ENCODE results near the gene PHACTR4.
"Not testable (repeated sequence)": the region's sequence is repeated elsewhere in the genome, so short reads cannot be mapped to it uniquely, and the experiment has no call there.

The PHACTR4 gene

GRCh38 chr1:28354121-28354520 lies 15.4 kb upstream of the PHACTR4 start:
- TF ChIP-seq CTCF (IDR thresholded peaks at IDR 0.05; ENCODE audit: low read depth, low read length, missing control alignments): no peak
- H3K4me3 ChIP-seq (replicated peaks; ENCODE audit: low read depth, low read length): no peak overlapping the region
- DNase-seq (ENCODE audit: extremely low read depth, low read depth): no peak

GRCh38 chr1:28358716-28359115 lies 10.8 kb upstream of the PHACTR4 start:
- no peak for TF ChIP-seq CTCF (IDR thresholded peaks at IDR 0.05; ENCODE audit: low read depth, low read length, missing control alignments)
- no peak overlapping the region for H3K4me3 ChIP-seq (replicated peaks; ENCODE audit: low read depth, low read length)
- DNase-seq (ENCODE audit: extremely low read depth, low read depth): no peak

GRCh38 chr1:28359592-28360239 lies 9.8 kb upstream of the PHACTR4 start:
- no peak for DNase-seq (ENCODE audit: extremely low read depth, low read depth)
- H3K4me3 ChIP-seq (replicated peaks; ENCODE audit: low read depth, low read length): no peak overlapping the region
- peak; percentile 68 for TF ChIP-seq CTCF (IDR thresholded peaks at IDR 0.05; ENCODE audit: low read depth, low read length, missing control alignments)

- no peak for DNase-seq (ENCODE audit: extremely low read depth, low read depth)
- no peak for TF ChIP-seq CTCF (IDR thresholded peaks at IDR 0.05; ENCODE audit: low read depth, low read length, missing control alignments)
Measured at GRCh38 chr1:28364888-28365287, 4.7 kb upstream of the PHACTR4 start.

GRCh38 chr1:28365864-28366263 lies 3.7 kb upstream of the PHACTR4 start:
- H3K4me3 ChIP-seq (replicated peaks; ENCODE audit: low read depth, low read length): no peak overlapping the region
- no peak for DNase-seq (ENCODE audit: extremely low read depth, low read depth)

More at GRCh38 chr1:28364888-28365287, 4.7 kb upstream of the PHACTR4 start:
- no peak overlapping the region for H3K4me3 ChIP-seq (replicated peaks; ENCODE audit: low read depth, low read length)

GRCh38 chr1:28368608-28369007 lies 932 bp upstream of the PHACTR4 start:
- H3K4me3 ChIP-seq (replicated peaks; ENCODE audit: low read depth, low read length); DNase-seq (ENCODE audit: extremely low read depth, low read depth): not testable (repeated sequence)

More at GRCh38 chr1:28365864-28366263, 3.7 kb upstream of the PHACTR4 start:
- TF ChIP-seq CTCF (IDR thresholded peaks at IDR 0.05; ENCODE audit: low read depth, low read length, missing control alignments): no peak

GRCh38 chr1:28370239-28371009 lies 884 bp downstream of the PHACTR4 start:
- no peak for DNase-seq (ENCODE audit: extremely low read depth, low read depth)
- no peak for TF ChIP-seq CTCF (IDR thresholded peaks at IDR 0.05; ENCODE audit: low read depth, low read length, missing control alignments)
- H3K4me3 ChIP-seq (replicated peaks; ENCODE audit: low read depth, low read length): peak overlapping the region; percentile 78
